Measurements from ENCODE around the gene PPFIA1.
A peak's percentile ranks its signal among the peaks of the same experiment; 100 is the strongest.

Gene PPFIA1

DNA sequence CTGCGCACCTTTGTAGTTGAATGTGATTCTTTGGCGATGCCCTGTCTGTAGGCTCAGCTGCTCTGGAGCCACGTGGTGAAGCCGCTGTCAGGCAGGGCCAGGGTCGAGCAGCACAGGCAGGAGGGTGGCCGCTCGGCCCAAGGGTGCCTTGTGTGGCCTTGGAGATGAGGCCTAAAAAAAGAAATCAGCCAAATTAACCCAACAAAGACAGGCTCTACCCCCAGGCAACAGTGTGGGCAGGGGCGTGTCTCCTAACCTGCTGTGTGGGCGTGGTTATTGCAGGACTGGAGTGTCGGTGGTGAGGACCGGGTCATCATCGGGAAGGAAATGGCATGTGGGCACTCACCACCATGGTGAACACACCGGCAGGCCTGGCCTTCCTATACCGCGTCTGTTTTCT lies 162.1 kb downstream of the PPFIA1 start:
- 0 out of 2 replicates have a peak overlapping the region, but pooled peaks have one; percentile 13 for H3K27ac ChIP-seq
- no peak for DNase-seq (ENCODE audit: low spot score)
- POLR2A ChIA-PET (ENCODE audit: low non-redundant PET) = no interaction called here
- CTCF ChIA-PET = no interaction called here
- TF ChIP-seq, protein P1, sequence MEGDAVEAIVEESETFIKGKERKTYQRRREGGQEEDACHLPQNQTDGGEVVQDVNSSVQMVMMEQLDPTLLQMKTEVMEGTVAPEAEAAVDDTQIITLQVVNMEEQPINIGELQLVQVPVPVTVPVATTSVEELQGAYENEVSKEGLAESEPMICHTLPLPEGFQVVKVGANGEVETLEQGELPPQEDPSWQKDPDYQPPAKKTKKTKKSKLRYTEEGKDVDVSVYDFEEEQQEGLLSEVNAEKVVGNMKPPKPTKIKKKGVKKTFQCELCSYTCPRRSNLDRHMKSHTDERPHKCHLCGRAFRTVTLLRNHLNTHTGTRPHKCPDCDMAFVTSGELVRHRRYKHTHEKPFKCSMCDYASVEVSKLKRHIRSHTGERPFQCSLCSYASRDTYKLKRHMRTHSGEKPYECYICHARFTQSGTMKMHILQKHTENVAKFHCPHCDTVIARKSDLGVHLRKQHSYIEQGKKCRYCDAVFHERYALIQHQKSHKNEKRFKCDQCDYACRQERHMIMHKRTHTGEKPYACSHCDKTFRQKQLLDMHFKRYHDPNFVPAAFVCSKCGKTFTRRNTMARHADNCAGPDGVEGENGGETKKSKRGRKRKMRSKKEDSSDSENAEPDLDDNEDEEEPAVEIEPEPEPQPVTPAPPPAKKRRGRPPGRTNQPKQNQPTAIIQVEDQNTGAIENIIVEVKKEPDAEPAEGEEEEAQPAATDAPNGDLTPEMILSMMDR (conservative IDR thresholded peaks at IDR 0.05; ENCODE audit: low read depth) = no peak

DNA sequence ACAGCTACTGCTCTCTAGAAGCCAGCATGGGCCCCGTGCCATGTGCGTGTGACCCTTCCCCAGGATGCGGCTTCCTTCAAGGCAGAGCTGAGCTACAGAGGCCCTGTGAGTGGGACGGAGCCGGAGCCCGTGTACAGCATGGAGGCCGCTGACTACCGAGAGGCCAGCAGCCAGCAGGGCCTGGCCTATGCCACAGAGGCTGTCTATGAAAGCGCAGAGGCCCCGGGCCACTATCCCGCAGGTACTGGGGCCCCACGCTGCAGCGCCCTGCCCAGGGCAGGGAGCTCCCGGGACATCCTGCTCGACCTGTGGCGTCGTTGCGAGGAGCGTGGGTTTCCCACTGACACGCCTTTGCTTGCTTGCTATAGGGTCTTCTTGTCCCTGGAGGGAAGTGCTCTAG lies 162.5 kb downstream of the PPFIA1 start:
- ChIA-PET POLR2A (ENCODE audit: low non-redundant PET) (no interaction called here), CTCF (no interaction called here)
- no peak for DNase-seq (ENCODE audit: low spot score)
- 0 out of 2 replicates have a peak overlapping the region, but pooled peaks have one; percentile 13 for H3K27ac ChIP-seq
- TF ChIP-seq, protein P1 (conservative IDR thresholded peaks at IDR 0.05; ENCODE audit: low read depth) = no peak

DNA sequence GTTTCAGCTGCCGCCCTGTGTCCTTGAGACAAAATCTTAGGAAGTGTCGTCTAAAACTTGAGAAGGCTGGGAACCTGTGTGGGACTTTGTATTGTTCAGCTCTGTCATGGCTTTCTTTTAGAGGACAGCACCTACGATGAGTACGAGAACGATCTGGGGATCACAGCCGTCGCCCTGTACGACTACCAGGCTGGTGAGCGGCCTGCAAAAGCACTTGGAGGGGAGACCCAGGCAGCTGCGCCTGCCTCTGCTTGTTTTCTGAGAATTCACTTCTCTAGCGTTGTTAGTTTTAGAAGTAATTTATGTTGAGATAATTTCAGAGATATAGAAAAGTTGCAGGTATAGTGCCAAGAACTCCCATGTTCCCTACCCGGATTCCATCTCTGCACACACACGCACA lies 163.0 kb downstream of the PPFIA1 start:
- TF ChIP-seq, protein P1 (conservative IDR thresholded peaks at IDR 0.05; ENCODE audit: low read depth) = no peak
- H3K27ac ChIP-seq = 0 out of 2 replicates have a peak overlapping the region, but pooled peaks have one; percentile 13
- no peak for DNase-seq (ENCODE audit: low spot score)
- ChIA-PET POLR2A (ENCODE audit: low non-redundant PET) (no interaction called here), CTCF (no interaction called here)

All from RWPE1 (cell line).